Effector CD8-positive, alpha-beta T cell (primary cell): ENCODE measurements around the gene PFKL.
"Not testable (repeated sequence)": the region's sequence is repeated elsewhere in the genome, so short reads cannot be mapped to it uniquely, and the experiment has no call there.

Experiments used
- DNase-seq: peaks from one replicate; lab custom pipeline; 2025; lab: John Stamatoyannopoulos, UW

PFKL gene

GRCh38 chr21:44327603-44327974, 27.7 kb downstream of the PFKL start:
- no peak for DNase-seq

DNA sequence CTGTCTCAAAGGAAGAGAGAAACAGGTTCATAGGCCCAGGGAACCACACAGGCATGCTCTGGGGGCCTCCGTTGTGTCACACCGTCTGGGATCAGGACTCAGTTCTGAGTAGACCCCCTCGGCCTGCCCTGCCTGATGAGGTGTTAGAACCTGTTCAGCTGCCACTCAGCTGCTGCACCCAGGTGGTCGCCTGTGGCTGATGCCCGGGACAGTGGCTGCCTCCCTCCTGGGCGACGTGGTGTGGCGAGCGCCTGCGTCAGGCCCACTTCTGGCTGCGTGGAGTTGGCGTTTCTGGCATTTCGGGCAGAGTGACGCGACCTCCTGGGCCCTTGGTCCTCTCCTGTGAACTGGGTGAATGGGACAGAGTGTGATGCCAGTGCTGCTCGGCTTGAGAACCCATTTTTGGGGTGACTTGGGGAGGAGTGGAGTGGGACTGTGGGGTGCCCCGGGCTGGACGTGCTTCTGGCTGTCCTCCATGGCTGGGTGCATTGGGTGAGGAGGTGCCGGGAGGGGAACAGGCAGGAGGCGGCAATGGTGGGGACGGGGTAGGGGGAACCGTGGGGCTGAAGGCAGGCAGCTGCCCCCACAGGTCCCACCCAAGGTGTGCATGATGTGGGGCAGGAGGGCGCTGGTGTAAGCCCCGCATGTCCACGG, 28.5 kb downstream of the PFKL start:
- DNase-seq, result no peak

DNA sequence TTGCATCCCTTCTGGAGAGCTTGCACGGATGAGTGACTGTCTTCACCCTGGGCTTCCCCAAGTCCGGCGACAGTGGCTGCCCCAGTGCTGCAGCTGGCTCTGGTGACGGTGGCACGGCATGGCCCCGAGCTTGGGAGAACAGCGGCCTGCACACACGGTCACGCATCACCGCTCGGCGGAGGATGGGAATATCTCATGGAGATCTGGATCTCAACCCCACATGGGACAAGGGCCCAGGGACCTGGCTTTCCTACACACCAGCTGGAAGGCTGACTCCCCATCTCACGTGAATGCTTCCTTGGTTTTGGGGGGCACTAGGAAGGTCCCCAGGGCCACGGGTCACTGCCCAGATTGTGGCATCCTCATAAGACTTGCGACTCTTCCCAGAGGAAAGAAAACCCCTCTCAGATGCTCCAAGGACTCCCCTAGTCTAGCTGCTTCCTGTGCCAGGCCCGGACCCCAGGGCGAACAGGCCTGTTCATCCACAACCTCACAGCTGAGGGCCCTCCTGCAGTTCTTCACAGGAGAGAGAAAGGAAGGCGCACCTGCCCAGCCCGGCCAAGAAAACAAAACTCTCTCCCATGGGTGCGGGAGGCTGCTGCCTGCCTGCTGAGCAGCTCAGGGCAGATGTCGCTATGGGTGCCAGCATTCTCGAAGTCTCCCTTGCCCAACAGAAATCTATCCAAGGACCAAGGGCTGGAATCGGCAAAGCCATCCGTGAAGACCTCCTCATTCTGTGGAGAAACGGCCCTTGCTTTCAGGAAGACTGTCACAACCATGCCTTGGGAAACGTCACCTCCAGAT, 29.4 kb downstream of the PFKL start:
- no peak for DNase-seq

GRCh38 chr21:44329971-44330681, 30.3 kb downstream of the PFKL start:
- no peak for DNase-seq

GRCh38 chr21:44330698-44331097, 30.8 kb downstream of the PFKL start:
- DNase-seq, result no peak

- no peak for DNase-seq
Measured at GRCh38 chr21:44331209-44331608, 31.4 kb downstream of the PFKL start.

- no peak for DNase-seq
Measured at GRCh38 chr21:44331650-44332307, 31.9 kb downstream of the PFKL start.

DNA sequence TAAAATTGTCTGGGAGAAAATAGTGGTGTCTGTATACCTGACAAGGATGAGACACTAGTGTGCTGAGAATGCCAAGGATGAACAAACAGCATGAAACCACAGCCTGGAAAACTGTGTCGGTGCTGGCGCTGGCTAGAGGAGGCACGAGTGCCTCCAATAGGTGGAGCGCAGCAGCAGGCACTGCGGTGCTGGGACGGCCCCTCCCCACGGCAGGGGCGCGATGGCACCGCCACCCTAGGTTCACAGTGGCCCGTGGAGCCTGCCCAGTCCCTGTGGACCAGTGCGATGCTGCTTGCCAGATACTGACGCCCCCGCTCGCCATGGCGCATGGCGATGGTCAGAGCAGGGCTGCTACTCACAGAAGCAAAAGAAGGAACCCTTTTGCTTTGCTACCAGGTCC, 32.5 kb downstream of the PFKL start:
- no peak for DNase-seq

GRCh38 chr21:44332965-44333364, 33.1 kb downstream of the PFKL start:
- no peak for DNase-seq

- DNase-seq, result no peak
Measured at GRCh38 chr21:44333509-44334328, 33.9 kb downstream of the PFKL start.

DNA sequence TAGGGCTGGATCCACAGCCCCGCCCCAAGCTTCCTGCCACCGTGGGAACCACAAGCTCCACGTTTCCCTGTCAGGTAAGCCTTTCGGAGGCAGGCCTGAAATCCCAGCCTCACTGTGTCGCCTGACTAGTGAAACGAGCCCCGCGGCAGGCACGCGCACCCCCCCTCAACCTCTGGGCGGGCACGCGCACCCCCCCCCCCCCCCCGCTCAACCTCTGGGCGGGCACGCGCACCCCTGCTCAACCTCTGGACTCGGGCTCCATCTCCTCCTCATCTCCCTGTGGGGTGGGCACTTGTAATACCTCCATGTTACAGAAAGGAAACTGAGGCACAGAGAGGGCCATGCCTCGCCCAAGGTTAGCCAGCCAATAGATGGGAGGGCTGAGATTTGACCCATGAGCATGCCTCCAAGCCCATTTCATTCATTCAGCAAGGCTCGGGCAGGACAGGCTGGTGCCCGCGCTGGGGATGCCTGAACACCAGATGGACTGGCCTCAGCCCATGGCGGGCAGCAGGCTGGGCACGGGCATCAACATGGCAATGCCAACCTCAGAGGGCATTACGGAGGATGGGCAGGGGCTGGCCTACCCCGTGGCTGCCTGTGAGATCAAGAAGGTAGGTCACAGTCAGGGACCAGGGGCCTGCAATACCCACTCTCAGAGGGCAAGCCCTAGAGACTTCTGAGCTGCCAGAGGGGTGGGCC, 34.6 kb downstream of the PFKL start:
- DNase-seq, result no peak

DNA sequence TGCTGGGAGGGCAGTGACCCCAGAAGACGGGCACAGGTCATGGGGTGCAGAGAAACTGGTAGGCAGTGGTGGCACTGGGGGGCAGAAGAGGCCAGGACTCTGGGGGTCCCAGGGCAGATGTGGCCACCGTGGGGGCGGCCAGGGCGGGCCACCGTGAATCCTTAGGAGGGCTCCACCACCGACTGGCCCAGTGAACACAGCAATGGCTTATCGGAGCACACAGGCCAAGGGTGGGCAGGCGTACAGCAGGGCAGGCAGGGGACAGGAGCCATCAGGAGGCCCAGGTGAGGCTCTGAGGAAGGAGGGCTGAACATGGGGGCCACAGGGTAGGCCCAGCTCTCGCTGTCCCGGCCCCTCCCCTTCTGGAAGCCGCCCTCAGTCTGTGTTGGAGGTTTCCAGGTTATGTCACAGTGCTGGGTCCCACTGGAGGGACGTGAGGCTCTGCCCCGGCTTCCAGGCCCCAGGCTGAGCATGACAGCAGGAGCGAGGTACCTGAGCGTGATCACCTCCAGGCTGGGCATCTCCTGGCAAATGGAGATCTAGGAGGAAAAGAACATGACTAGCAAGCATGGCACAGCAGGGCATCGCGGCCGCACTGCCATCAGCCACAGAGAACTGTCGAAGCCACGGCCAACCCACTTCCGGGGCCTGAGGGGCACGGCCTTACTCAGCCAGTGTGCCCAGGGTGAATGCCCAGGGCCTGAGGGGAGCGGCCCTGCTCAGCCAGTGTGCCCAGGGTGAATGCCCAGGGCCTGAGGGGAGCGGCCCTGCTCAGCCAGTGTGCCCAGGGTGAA, 35.6 kb downstream of the PFKL start:
- no peak for DNase-seq

- no peak for DNase-seq
Measured at GRCh38 chr21:44337449-44337848, 37.6 kb downstream of the PFKL start.

- DNase-seq, result peak; percentile 53
Measured at GRCh38 chr21:44337941-44338895, 38.4 kb downstream of the PFKL start.

DNA sequence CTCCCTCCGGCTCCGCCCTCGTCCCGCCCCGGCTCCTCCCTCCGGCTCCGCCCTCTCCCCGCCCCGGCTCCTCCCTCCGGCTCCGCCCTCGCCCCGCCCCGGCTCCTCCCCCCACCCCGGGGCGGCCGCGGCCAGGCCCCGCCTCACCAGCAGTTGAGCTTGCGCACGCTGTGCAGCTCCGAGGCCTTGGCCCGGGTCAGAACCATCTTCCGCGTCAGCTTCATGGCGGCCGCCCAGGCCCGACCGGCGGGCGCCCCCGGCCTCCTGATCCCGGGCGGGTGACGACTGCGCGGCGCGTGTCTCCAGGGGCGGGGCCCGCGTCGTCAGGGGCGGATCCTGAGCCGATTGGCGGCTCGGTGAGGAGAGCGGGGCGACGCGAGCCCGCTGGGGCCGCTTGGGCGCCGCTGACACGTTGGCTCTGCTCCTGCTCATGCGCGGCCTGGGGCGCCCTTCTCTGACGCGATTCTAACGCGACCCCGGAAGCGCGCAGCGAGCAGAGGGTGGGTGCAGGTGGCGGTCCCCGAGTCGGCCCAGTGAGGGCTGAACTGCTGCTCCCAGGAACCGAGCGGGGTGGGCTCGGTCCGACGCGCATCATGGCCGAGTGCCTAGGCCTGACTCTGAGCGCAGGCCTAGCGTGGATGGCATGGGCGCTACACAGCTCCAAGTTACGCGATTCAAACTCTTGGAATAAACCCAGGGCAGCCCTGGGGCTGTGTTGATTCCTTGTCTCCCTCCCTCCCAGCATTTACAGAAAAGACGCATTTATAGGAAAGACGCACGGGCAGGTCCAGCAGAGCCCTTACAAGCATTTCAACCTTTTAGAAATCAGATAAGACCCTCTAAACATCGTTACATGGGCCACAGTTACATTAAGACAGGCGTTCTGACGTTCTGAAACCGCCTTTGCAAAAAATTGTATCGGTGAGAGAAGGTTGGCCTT, 39.4 kb downstream of the PFKL start, which contains the start of gene CFAP410:
Gene CFAP410 (minus strand): TSS at position 420 of the 940 bp plus-strand sequence. CDS start 196 bp downstream, at position 224.
- DNase-seq, result peak; percentile 93

- not testable (repeated sequence) for DNase-seq
Measured at GRCh38 chr21:44341726-44342458, 42.0 kb downstream of the PFKL start.

DNA sequence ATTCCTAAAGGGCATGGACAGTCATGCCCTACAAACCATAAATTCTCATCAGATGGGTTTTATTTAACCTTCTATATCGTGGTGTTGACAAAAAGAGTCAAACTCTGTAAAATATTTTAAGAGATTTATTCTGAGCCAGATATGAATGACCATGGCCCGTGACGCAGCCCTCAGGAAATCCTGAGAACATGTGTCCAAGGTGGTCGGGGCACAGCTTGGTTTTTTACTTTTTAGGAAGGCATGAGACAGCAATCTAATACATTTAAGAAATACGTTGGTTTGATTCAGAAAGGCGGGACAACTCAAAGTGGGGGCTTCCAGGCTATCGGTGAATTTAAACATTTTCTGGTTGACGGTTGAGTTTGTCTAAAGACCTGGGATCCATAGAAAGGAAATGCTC, 43.1 kb downstream of the PFKL start:
- DNase-seq, result not testable (repeated sequence)
